ENCODE data around the gene RRAD. TPM values are rescaled to one million over a fixed set of nuclear protein-coding genes. Genes with fewer than 3 reads are reported as not detected.

The RRAD gene
- total RNA-seq, 1 donor from 2014 or later: 135 TPM

DNA sequence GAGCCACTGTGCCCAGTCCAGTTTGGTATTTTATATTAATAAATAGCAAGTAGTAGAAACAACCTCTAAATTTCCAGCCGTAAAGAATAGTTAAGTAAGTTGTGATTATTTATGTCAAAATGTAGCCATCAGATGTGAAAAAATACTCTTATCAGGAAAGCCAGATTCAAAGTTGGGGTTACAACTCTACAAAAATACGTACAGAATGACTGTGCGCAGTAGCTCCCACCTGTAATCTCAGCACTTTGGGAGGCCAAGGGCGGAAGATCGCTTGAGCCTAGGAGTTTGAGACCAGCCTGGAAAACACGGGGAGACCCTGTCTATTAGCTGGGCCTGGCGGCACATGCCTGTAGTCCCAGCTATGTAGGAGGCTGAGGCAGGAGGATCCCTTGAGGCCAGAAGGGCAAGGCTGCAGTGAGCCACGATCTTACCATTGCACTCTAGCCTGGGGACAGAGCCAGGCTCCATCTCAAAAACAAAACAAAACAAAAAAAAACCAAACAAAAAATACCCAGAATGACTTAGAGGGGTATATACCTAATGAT, 43.3 kb downstream of the RRAD start:
- Histone ChIP-seq H3K9me3 (replicated peaks) (no peaks in the 10 kb centered on the region), H3K27ac (replicated peaks) (no peak overlapping the region), H3K27me3 (ENCODE audit: low read depth) (no peaks in the 10 kb centered on the region), H3K4me1 (peaks cover 20% of the 10 kb centered on the region), H3K4me3 (no peak overlapping the region), H3K36me3 (peaks cover 20% of the 10 kb centered on the region)
- intact Hi-C loops (cut with micrococcal nuclease): no loop called here
- TF ChIP-seq, protein P1, sequence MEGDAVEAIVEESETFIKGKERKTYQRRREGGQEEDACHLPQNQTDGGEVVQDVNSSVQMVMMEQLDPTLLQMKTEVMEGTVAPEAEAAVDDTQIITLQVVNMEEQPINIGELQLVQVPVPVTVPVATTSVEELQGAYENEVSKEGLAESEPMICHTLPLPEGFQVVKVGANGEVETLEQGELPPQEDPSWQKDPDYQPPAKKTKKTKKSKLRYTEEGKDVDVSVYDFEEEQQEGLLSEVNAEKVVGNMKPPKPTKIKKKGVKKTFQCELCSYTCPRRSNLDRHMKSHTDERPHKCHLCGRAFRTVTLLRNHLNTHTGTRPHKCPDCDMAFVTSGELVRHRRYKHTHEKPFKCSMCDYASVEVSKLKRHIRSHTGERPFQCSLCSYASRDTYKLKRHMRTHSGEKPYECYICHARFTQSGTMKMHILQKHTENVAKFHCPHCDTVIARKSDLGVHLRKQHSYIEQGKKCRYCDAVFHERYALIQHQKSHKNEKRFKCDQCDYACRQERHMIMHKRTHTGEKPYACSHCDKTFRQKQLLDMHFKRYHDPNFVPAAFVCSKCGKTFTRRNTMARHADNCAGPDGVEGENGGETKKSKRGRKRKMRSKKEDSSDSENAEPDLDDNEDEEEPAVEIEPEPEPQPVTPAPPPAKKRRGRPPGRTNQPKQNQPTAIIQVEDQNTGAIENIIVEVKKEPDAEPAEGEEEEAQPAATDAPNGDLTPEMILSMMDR (IDR thresholded peaks at IDR 0.05; ENCODE audit: borderline replicate concordance): no peak
- DNase-seq: no peak

DNA sequence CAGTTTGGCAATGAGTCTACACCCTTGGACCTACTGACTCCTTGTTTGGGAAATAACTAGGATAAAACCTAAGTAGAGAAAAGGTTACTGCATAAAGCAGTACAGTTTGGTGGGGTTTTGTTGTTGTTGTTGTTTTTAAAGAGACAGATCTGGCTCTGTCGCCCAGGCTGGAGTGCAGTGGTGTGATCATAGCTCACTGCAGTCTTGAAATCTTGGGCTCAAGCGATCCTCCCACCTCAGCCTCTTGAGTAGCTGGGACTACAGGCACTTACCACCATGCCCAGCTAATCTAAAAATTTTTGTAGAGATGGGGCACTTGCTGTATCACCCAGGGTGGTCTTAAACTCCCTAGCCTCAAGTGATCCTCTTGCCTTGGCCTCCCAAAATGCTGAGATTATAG, 43.8 kb downstream of the RRAD start:
- H3K27me3 ChIP-seq (ENCODE audit: low read depth): no peaks in the 10 kb centered on the region
- TF ChIP-seq, protein P1 (IDR thresholded peaks at IDR 0.05; ENCODE audit: borderline replicate concordance): no peak
- intact Hi-C loops (cut with micrococcal nuclease): no loop called here
- no peak for DNase-seq
- peaks cover 20% of the 10 kb centered on the region for H3K36me3 ChIP-seq
- peak overlapping the region; percentile 86 for H3K4me3 ChIP-seq
- H3K9me3 ChIP-seq (replicated peaks): no peaks in the 10 kb centered on the region
- H3K4me1 ChIP-seq: peaks cover 20% of the 10 kb centered on the region
- H3K27ac ChIP-seq (replicated peaks): no peak overlapping the region

DNA sequence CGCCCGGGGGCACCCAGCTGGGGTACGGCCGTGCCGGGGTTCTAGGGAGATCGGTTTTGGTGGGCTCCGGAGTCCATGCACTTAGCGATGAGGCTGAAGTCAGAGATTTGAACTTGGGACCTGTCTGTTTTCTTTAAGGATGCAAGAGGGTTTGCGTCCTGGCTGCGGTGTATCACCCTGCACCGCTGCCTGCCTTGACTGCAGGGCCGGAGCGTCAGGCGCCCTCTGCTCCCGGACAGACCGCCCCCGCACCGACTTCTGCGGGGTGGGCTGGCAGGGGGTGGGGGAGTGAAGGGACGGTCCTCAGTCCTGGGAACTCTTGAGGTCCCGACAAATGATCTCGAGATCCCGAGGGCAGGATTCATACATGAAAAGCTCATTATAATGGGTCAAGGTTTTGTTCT, 44.3 kb downstream of the RRAD start:
- DNase-seq: no peak
- TF ChIP-seq, protein P1 (IDR thresholded peaks at IDR 0.05; ENCODE audit: borderline replicate concordance): no peak
- Histone ChIP-seq H3K4me1 (peaks cover 20% of the 10 kb centered on the region), H3K4me3 (peak overlapping the region; percentile 86), H3K27me3 (ENCODE audit: low read depth) (no peaks in the 10 kb centered on the region), H3K27ac (replicated peaks) (peak overlapping the region; percentile 55), H3K36me3 (peaks cover 20% of the 10 kb centered on the region), H3K9me3 (replicated peaks) (no peaks in the 10 kb centered on the region)
- intact Hi-C loops (cut with micrococcal nuclease): no loop called here

DNA sequence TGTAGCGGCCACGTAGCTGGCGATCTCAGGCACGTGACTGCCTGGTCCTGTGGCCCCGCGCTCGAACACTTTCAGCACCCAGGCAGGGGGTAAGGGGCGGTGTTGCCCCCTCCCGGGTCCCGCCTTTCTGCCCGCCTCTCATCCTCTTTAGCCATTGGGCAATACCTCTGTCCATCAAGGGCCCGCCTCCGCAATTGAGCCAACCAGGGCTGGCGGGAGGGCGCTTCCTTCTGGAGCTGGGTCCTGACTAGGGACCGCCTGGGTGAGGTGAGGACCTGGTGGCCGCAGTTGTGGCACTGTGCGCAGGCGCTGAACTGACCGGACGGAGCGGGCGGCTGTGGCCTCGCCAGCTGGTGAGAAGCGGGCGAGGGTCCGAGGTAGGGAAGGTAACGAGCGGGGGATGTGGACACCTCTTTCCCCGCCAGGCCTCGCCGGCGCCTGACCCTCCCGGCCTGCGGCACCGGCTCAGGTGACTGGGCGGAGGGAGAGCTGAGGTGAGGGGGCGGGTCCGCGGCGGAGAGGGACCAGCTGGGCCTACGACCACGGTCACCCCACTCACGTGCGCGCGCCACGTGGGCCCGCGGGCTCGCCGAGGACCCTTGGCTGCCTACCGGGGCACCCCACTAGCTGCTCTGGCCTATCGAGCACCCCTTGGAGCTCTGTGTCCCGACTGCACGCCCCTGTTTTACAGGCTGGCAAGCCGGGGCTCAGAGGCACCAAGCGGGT, 44.9 kb downstream of the RRAD start, which contains the start of gene PDP2:
TSS of gene PDP2 (plus strand) at position 228 of the 726 bp plus-strand sequence. CDS start 3,770 bp downstream, outside the sequence.
- Histone ChIP-seq H3K36me3 (peaks cover 14% of the 10 kb centered on the region), H3K4me1 (peaks cover 20% of the 10 kb centered on the region), H3K27me3 (ENCODE audit: low read depth) (no peaks in the 10 kb centered on the region), H3K9me3 (replicated peaks) (no peaks in the 10 kb centered on the region), H3K27ac (replicated peaks) (peak within 1 kb of the TSS; percentile 55), H3K4me3 (peak within 1 kb of the TSS; percentile 86)
- TF ChIP-seq, protein P1 (IDR thresholded peaks at IDR 0.05; ENCODE audit: borderline replicate concordance): no peak
- intact Hi-C loops (cut with micrococcal nuclease): no loop called here
- peak; percentile 94 for DNase-seq

DNA sequence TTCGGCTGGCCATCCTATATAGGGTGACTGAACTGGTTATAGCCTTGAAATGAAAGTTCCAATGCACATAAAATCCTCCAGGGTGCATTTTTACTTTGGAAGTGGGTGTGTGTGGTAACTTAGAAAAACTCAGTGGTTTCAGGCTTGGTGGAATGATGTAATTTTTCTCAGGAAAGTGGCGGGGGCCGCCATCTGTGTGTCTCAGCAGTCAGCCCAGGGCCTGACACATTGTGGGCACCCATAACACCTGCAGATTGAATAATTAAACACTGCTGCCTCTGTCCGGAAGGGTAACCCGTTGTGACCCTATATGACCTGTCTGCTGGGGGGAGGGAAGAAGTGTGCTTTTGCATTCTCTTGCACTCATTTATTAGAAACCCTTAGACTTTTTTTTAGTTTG, 47.3 kb downstream of the RRAD start:
- Histone ChIP-seq H3K4me3 (no peak overlapping the region), H3K27me3 (ENCODE audit: low read depth) (no peaks in the 10 kb centered on the region), H3K36me3 (no peaks in the 10 kb centered on the region), H3K9me3 (replicated peaks) (no peaks in the 10 kb centered on the region), H3K4me1 (peaks cover 24% of the 10 kb centered on the region), H3K27ac (replicated peaks) (no peak overlapping the region)
- TF ChIP-seq, protein P1 (IDR thresholded peaks at IDR 0.05; ENCODE audit: borderline replicate concordance): no peak
- DNase-seq: no peak
- intact Hi-C loops (cut with micrococcal nuclease): no loop called here

All from left ventricle myocardium inferior (tissue), 1 donor.